Left ventricle myocardium inferior (tissue), 1 donor: ENCODE measurements around the gene LIME1. TPM values are rescaled to one million over a fixed set of nuclear protein-coding genes. Genes with fewer than 3 reads are reported as not detected.

Source experiments
- DNase-seq: peaks from one replicate; pipeline ENCODE4 v3.0.0-alpha.2; 2020
- H3K27ac ChIP-seq: fragments of 200-600 bp; replicated peaks from 2 replicates; pipeline ENCODE4 v1.8.0; 2021
- H3K27me3 ChIP-seq: fragments of 200-600 bp; 2 replicates; pipeline ENCODE4 v1.8.0; 2021; ENCODE audit warnings: low read depth
- H3K36me3 ChIP-seq: fragments of 200-600 bp; 2 replicates; pipeline ENCODE4 v1.8.0; 2021
- H3K4me1 ChIP-seq: fragments of 200-600 bp; 2 replicates; pipeline ENCODE4 v1.8.0; 2021
- H3K4me3 ChIP-seq: fragments of 200-600 bp; 2 replicates; pipeline ENCODE4 v1.8.0; 2021; ENCODE audit warnings: mild to moderate bottlenecking, moderate library complexity
- H3K9me3 ChIP-seq: fragments of 200-600 bp; replicated peaks from 2 replicates; pipeline ENCODE4 v1.8.0; 2021
- intact Hi-C: fragments of 100-400 bp; cut with micrococcal nuclease; formaldehyde crosslinking; loops from one replicate; pipeline ENCODE4 v1.11.0; 2022
- total RNA-seq: library from RNA; stranded (reverse); fragmentation: NEBNext Ultra II Directional; extraction: Animal tissue kit (Norgen Biotek cat#: 25700); gene quantifications from one replicate; pipeline ENCODE4 v1.2.1, GENCODE V29; 2021
- TF ChIP-seq, protein P1 (sequence below): fragments of 200-600 bp; IDR thresholded peaks from 2 replicates; pipeline ENCODE4 v1.8.0; 2021; ENCODE audit warnings: antibody characterized with exemption, mild to moderate bottlenecking, borderline replicate concordance
- donor health status: DM: no; HTN: yes; CAD: no; lungs with severe emphysema.

The LIME1 gene
- total RNA-seq, 1 donor from 2014 or later: 3.4 TPM

DNA sequence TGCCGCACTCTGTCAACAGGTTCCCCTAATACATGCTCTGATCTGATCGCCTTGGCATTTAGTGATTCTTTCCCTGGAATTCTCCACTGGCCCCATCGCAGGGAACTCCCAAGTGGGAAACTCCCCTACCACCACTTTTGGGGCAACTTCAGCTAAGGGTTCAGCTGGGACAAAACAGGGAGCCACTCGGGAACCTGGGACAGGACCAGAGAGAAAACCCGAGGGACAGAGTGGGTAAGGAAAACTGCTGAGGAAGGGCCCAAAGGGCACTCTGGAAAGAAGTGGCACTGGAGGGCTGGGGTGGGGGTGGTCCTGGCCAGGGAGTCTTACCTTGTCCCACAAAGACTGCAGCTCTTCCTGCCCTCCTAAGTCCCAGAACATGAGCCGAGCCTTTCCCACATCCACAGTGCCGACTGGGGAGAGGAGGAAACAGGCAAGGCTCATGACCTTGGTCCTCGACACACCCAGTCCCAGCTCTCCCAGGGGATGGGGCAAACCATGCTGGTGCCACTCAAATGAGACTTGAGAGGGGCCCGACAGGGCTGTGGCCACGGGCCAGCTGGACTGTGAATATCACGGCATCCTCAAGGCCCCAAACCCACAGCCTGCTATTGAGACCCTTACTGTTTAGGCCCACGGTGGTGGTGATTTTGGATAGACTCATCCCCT, 30.3 kb upstream of the LIME1 start:
- TF ChIP-seq, protein P1, sequence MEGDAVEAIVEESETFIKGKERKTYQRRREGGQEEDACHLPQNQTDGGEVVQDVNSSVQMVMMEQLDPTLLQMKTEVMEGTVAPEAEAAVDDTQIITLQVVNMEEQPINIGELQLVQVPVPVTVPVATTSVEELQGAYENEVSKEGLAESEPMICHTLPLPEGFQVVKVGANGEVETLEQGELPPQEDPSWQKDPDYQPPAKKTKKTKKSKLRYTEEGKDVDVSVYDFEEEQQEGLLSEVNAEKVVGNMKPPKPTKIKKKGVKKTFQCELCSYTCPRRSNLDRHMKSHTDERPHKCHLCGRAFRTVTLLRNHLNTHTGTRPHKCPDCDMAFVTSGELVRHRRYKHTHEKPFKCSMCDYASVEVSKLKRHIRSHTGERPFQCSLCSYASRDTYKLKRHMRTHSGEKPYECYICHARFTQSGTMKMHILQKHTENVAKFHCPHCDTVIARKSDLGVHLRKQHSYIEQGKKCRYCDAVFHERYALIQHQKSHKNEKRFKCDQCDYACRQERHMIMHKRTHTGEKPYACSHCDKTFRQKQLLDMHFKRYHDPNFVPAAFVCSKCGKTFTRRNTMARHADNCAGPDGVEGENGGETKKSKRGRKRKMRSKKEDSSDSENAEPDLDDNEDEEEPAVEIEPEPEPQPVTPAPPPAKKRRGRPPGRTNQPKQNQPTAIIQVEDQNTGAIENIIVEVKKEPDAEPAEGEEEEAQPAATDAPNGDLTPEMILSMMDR: no peak
- Histone ChIP-seq H3K4me1 (peaks cover 45% of the 10 kb centered on the region), H3K27ac (peak overlapping the region; percentile 96), H3K4me3 (peak overlapping the region; percentile 96), H3K9me3 (no peaks in the 10 kb centered on the region), H3K36me3 (peaks cover 56% of the 10 kb centered on the region), H3K27me3 (no peaks in the 10 kb centered on the region)
- intact Hi-C loops: no loop called here
- DNase-seq: no peak

DNA sequence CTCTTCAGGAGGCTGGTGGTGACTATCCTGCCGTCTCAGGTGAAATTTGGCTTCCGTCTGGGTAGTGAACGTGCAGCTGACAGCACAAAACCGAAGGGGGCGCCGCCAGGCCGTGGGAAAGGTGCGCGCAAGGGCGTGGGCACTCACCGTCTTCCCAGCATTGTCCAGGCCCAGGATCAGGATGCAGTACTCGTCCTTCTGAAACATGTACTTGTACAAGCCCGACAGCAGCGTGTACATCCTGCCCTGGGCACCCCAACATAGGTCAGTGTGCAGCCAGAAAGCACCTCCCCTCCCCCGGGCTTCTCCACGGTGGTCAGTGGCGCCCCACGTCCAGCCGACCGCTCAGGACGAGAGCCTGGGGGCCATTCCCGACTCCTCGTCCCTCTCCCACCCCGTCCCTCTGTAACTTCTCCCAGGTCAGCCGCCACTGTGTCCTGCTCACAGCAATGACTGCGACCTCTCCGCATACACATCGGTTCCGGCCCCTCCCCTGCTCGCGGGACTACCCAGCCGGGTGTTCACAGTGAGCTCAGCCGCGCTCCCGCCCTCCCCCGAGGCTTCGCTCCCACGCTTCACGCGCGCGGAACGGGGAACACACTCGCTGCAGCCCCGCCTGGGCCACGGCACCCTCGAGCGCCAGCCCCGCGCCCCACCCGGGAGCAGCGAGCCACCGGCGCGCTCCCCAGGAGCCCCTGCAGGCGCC, 29.5 kb upstream of the LIME1 start:
- Histone ChIP-seq H3K27ac (peak overlapping the region; percentile 96), H3K4me3 (peak overlapping the region; percentile 96), H3K36me3 (peaks cover 65% of the 10 kb centered on the region), H3K9me3 (peaks cover 2% of the 10 kb centered on the region), H3K4me1 (peaks cover 39% of the 10 kb centered on the region), H3K27me3 (no peaks in the 10 kb centered on the region)
- TF ChIP-seq, protein P1: no peak
- no peak for DNase-seq
- intact Hi-C loops: no loop called here

DNA sequence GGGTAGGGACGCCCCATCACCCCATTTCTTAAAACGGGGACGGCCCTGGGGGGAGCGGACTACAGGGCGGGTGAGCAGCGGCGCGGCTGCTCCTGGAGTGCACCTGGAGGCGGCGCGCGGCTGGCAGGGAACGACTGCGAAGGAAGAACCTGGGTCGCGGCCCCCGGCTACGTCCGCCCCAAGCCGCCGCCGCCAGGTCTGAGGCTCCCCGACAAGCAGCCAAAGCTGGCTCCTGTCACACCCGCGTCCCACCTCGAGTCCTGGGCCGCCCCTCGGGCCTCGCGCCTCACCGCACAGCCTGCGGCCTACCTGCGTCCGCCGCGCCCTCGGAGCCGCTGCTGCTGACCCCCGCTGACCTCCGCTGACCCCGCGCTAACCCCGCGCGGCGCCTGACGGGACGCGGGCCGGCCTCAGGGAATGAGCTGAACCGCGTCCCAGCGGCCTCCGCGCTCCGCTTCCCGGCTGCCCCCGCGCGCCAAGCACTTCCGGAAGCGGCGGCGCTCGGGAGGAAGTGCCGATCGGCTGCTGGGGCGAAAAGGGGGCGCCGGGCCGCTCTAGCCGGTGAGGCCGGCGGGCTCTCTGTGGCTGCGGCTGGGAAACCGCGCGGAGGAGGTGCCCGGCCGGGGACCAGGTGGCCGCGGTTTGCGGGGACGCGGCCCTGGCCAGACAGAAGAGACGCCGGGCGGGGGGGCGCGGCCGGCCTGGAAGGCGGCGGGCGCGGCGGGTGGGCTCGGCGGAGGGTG, 28.7 kb upstream of the LIME1 start, which contains the start of the genes ARFRP1 and ZGPAT:
Gene ARFRP1, minus strand, starts transcription at position 419 of the 743 bp plus-strand sequence. CDS start 885 bp downstream, outside the sequence.
Gene ZGPAT, plus strand, starts transcription at position 482 of the 743 bp plus-strand sequence. CDS start 542 bp downstream, outside the sequence.
- Histone ChIP-seq H3K9me3 (peaks cover 5% of the 10 kb centered on the region), H3K27ac (peak within 1 kb of the TSS; percentile 96), H3K36me3 (peaks cover 72% of the 10 kb centered on the region), H3K27me3 (no peaks in the 10 kb centered on the region), H3K4me3 (peak within 1 kb of the TSS; percentile 96), H3K4me1 (peaks cover 39% of the 10 kb centered on the region)
- TF ChIP-seq, protein P1: no peak
- intact Hi-C loops: no loop called here
- peak; percentile 92 for DNase-seq

DNA sequence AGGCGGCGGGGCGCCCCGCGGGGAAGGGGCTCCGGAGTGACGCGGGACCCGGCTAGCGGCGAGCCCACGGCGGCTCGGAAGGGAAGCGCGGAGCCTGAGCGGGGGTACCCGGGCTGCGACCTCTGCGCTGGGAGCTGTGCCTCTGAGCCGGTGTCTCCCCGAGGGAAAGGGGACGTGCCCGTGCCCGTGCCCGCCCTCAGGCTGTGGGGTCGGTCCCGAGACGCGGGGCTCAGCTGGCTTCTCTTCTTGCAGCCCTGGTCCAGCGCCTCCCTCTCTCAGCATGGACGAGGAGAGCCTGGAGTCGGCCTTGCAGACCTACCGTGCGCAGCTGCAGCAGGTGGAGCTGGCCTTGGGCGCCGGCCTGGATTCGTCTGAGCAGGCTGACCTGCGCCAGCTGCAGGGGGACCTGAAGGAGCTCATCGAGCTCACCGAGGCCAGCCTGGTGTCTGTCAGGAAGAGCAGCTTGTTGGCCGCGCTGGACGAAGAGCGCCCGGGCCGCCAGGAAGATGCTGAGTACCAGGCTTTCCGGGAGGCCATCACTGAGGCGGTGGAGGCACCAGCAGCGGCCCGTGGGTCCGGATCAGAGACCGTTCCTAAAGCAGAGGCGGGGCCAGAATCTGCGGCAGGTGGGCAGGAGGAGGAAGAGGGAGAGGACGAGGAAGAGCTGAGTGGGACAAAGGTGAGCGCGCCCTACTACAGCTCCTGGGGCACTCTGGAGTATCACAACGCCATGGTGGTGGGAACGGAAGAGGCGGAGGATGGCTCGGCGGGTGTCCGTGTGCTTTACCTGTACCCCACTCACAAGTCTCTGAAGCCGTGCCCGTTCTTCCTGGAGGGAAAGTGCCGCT, 27.9 kb upstream of the LIME1 start:
- no peaks in the 10 kb centered on the region for H3K27me3 ChIP-seq
- peaks cover 39% of the 10 kb centered on the region for H3K4me1 ChIP-seq
- DNase-seq: no peak
- TF ChIP-seq, protein P1: no peak
- peak overlapping the region; percentile 96 for H3K27ac ChIP-seq
- peaks cover 5% of the 10 kb centered on the region for H3K9me3 ChIP-seq
- H3K36me3 ChIP-seq: peaks cover 78% of the 10 kb centered on the region
- intact Hi-C loops: no loop called here
- peak overlapping the region; percentile 96 for H3K4me3 ChIP-seq
